HL-60/S4 (cell line): ENCODE measurements around the gene SH3PXD2A.

Source experiments
- in situ Hi-C: fragments of 300-500 bp; cut with MboI; formaldehyde crosslinking; loops from 2 replicates; pipeline ENCODE4 v1.14.3; 2022; ENCODE audit warnings: low sequenced_read_pairs

The SH3PXD2A gene

DNA sequence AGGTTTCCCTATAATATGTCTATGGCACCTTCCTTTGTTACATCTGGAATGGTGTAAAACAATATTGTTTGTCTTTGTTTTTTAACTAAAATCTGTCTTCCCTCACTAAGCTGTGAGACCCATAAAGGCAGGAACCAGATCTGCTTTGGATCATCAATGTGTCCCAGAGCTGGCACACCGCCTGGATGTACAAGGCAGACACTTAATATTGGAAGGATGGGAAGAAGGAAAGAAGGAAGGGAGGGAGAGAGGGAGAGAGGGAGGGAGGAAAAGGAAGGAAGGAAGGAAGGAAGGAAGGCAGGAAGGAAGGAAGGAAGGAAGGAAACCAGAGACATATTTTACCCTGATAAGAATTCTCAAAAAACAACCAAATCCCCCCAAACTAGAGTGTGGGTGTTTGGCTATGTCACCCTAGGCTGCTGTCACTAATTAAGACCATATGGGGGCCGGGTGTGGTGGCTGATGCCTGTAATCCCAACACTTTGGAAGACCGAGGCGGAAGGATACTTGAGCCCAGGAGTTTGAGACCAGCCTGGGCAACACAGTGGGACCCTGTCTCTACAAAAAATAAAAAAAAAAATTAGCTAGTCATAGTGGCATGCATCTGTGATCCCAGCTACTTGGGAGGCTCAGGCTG is 59.6 kb downstream of the SH3PXD2A start:
- in situ Hi-C loops, result no loop called here

DNA sequence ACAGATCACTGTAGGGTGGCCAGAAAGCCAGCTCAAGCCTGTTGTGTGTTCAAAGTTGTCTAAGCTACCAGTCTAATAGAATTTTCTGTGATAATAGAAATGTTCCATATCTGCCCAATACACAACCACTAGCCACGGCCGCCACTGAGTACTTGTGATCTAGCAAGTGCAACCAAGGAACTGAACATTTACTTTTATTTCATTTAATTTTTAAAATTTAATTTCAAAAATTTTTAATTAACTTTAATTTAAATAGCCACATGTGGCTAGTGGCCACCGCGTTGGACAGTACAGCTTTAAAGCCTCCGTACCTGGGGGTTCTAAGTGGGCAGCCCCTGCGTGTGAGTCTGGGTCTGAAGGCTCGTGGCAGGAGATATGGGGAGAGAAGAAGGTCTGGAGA is 60.4 kb downstream of the SH3PXD2A start:
- in situ Hi-C loops, result no loop called here

DNA sequence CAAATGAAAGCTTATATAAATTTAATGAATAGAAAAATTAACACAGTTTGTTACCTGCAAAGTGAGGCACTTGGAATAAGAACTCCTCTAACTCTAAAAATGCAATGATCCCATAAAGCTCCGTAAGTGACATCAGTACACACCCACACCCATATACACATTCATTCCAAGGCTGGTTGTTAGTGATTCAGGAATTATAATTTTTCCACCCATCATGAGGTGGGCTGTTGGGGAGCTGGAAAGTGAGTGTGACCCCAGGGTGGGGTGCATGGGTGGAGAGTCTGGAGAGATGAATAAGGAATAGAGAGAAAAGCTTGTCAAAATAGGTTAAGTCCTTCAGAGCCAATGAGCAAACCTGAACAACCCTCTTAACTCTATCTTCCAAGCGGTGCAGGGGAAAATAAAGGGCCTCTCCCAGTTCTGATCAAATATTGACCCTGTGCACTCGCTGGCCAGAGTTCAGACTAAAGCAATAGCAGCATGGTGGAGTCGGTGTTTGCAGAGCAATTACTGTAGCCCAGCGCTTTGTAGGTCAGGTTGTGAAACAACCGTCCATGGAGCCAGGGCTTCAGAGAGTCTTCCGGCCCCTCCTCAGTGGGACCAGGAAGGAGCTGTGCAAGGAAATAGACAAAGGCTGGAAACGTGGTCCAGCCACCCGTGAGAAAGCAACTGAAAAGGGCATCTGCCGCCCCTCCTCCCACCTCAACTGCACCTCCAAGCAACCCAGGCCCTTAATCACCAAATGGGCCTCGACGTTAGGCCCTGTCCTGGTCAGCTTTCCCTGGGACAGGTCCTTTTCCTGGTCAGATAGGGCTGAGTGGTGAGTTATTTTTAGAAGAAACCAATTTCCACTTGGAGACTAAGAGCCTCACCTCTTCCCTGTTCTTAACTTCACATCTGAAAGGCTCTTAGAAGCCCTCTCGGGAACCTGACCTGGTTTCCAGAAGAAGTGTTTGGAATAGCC is 61.2 kb downstream of the SH3PXD2A start:
- in situ Hi-C loops, result no loop called here

DNA sequence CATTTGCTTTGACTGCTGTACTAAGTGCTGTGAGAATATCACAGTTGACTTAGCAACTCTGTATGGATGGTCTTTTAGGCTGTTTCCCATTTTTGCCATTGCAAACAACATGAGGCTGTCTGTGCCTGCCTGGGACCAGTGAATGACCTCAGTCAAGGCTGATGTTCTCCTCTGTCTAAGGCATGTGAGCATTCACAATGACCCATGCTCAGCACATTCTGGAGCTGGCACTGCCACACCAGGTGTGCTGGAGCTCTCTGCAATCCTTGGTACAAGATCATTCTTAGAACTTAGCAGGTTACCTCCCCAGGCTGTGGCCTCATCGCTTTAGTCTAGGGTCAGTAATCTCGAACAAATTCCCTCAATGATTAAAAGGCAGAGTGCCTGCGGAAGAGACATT is 61.9 kb downstream of the SH3PXD2A start:
- in situ Hi-C loops, result no loop called here

DNA sequence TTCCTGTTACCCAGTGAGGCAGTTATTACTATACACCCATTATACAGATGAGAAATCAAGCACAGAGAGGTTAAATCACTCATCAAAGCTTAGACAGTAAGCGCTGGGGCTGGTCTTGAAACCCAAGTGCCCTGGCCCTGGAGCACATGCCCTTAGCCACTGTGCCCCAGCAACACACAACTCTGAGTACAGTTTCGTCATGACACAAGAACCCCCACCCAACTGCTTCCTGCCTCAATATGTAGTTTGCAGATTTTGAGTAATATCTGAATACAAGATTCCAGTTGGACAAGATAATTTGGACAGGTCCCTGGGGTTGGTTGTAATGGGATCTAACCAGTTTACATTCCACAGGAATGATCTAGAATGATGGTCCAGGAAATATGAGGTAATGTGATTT is 62.8 kb downstream of the SH3PXD2A start:
- in situ Hi-C loops, result no loop called here

DNA sequence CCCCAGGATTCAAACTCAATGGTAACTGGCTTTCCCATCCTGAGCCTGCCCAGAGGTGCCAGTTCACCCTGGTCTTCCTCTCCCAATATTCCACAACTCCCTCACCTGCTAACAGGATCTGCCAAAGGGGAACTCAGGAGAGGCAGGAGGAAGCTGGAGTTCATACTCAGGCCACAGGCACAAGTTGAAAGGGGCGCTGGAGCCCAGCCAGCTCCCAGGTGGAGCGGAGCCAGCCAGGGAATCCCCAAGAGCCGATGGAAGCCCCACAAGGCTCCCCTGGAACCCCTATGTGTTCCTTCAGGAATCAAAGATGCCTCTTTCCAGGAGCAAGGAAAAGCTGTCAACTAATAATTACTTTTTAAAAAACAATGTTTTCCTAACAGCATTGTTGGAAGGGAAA is 63.5 kb downstream of the SH3PXD2A start:
- in situ Hi-C loops, result no loop called here

DNA sequence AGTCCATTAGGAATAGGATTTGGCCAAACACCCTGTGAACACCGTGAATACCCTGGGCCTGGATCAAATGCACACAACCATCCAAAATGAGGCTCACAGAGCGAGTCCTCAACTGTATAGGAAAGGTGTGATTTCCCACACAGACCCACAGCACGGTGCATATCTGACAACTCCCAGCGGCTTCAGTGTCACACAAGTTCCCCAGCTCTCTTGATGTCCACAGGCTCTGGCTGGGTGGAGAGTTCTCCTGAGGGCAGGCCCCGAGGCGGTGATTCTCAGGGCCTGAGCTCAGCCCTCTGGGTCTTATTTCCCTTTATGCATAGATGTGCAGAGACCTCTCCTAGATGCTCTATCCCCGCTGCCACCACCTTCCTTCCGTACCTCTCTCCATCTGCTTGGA is 64.1 kb downstream of the SH3PXD2A start:
- in situ Hi-C loops, result no loop called here

DNA sequence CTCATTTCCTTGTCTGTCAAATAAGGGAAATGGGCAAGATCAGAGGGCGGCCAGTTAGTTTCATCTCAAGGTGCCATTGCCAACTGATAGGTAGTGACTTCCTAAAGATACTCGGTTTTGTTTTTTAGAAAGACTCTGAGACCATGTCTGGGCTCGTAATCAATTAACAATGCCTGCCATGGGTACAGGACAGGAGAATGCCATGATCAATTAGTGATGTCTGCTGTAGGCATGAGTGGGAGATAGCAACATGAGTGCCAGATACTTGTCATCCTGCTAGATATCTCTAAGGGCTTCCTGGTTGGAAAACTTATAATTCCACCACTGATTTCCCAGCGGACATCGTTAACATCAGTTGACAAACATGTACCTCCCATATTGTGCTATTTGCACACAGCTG is 64.8 kb downstream of the SH3PXD2A start:
- in situ Hi-C loops, result no loop called here

DNA sequence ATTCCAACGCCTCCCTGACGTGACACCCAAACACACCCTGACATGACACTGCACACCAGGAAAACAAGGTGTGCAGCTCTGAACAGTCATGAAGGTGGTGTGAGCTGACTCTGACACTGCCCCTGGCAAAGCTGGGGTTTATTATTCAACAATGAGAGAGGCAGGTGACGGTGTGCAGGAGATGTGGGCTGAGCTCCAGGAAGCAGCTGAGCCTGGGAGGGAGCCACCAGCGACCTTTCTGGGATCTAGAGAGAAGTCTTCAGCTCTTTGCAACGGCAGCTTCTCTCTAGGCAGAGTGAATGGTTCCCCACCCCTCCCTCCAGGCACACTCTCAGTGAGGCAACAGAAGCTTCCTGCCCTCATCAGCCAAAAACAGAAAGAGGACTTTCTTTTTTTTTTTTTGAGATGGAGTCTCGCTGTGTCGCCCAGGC is 65.6 kb downstream of the SH3PXD2A start:
- in situ Hi-C loops, result no loop called here

DNA sequence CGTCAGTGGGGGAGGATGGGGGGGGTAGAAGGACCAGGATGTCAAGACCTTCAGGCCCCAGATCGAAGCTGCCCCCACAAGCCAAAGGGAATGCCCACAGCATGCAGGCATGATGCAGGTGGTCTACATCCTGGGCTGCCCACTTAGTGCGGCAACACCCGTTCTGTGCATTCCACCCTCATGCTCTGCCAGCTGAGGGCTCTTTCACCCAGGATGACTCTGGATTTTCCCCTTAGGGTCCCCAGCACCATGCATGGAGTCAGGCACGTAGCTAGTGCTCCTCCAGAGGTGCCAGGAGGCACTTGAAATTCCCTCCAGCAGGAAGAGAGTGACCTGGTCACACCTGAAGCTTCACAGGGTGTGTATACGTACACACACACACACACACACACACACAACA is 66.2 kb downstream of the SH3PXD2A start:
- in situ Hi-C loops, result no loop called here

DNA sequence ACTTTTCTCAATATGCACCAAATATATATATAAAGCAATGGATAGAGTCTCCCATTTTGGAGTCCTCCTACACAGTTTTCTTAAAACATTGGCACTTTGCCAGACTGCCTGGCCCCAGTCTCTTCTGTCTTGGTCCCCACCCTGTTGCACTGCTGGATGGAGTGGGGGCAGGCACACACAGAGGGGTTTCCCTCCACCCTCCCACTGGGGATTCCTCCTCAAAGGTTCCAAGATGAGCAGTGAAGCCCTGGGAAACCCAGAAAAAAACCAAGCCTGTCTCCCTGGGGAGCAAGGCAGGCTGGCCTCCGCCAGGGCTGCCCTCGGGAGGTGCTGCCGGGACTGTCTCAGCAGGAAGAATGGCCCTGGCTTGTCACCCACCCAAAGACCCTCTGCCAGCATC is 68.0 kb downstream of the SH3PXD2A start:
- in situ Hi-C loops, result no loop called here

DNA sequence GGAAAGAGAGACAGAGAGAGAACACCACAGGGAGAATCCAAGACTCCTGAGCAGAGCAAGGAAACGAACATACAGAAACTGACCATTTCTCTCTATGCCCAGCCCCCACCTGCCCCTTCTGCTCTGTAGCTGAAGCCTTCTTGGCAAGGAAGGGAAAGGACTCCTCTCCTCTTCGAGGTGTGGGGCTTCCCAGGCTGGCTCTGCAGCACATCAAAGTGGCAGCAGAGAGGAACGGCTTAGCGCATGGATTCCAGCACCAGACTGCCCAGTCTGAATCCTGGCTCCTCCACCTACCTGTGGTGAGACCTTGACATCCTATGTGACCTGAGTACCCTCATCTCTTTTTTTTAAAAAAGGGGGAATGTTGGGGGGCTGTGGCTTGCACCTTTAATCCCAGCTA is 69.4 kb downstream of the SH3PXD2A start:
- in situ Hi-C loops, result no loop called here

DNA sequence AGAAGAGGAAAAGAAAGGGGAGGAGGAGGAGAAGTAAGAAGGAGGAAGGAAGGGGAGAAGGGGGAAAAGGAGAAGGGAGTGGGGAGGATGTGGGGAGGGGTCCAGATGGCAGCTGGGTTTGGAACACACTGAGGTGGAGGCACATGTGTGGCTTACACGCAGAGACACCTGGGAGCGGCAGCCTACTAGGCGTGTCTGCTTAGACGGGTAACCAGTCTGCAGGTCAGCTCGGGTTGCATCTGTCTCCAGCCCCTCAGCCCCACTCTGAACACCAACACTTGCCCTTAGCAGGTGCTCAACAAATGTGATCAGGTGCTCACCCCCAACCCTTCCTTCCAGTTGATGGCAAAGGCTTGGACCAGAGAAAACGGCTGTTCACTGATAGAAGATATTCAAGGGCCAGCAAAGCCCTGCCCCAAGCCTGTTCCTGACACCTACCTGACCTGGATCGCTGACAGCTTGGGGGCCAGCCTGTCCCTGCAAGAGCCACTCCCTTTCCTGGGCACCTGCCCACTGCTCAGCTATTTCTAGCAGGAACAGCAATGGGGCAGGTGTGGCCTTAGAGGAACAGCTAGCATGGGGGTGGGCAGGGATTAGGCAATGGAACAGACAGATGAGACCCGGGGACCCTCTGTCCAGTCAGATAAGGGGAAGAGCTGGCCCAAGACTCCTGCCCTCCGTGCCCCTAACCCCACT is 70.5 kb downstream of the SH3PXD2A start:
- in situ Hi-C loops, result no loop called here

DNA sequence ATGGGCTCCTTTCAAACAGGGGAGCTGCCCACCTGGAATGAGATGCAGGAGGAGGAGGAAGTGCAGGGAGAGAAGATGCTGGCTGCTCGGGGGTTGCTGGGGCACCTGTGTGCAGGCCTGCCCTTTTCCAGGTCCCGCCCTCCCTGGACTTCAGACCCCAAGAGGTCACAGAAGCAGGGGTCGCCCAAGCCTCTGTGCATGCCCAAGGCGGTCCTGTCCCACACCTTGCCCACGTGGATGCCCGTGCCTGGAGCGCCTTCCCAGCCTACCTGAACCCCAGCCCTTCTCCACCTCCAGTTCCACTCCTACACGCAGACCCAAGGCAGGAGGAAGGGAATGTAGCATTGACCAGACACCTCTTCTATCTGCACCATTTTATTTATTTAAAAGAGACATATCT is 71.3 kb downstream of the SH3PXD2A start:
- in situ Hi-C loops, result no loop called here

DNA sequence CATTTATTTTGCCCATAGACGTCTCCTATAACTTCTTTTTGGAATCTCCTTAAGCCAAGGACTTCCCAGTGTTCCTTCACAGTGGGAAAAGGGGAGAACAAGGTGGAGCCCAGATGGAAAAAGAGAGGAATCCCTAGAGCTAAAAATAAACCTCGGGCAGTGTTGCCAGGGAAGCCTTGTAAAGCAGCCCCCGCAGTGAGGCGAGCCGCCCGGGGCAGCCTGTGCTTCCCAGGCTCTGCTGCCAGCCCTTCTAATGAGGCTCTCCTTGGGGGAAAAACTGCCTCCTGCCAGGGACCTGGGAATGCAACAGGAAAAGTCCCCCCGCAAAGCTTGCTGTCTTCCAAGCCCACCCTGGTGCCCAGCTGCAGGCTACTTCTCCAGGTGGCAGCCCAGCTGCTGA is 71.7 kb downstream of the SH3PXD2A start:
- in situ Hi-C loops, result no loop called here

DNA sequence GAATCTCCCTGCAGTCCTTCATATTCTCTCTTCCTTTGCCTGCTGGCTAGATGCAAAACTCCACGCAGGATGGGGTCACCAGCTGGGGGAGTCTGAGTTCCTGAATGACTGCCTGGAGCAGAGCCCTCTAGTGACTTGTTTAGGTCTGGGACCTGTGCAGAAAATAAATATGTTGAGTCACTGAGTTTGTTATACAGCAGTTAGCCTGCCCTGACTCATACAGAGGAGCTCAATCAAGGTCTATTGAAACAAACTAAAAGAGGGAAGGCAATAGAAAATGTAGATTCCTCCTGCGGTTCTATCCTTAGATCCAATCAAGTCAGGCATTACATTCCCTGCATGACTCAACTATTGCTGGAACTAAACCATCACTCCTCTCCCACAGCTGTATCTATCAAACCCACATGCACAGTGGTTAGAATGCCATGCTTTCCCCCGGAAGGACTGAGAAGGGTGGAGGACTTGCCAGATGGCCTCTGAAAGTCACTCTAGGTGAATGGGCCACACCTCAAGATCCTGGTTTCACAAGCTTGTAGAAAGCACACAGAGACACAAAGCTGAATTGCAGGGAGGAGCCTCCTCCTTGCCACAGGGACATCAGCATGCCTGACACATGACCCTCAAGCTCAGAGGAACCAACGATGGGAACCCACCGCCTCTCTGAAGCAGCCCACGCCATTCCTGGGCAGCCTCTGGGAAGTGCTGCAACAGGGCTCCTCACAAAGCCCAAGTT is 73.9 kb downstream of the SH3PXD2A start:
- in situ Hi-C loops, result no loop called here

DNA sequence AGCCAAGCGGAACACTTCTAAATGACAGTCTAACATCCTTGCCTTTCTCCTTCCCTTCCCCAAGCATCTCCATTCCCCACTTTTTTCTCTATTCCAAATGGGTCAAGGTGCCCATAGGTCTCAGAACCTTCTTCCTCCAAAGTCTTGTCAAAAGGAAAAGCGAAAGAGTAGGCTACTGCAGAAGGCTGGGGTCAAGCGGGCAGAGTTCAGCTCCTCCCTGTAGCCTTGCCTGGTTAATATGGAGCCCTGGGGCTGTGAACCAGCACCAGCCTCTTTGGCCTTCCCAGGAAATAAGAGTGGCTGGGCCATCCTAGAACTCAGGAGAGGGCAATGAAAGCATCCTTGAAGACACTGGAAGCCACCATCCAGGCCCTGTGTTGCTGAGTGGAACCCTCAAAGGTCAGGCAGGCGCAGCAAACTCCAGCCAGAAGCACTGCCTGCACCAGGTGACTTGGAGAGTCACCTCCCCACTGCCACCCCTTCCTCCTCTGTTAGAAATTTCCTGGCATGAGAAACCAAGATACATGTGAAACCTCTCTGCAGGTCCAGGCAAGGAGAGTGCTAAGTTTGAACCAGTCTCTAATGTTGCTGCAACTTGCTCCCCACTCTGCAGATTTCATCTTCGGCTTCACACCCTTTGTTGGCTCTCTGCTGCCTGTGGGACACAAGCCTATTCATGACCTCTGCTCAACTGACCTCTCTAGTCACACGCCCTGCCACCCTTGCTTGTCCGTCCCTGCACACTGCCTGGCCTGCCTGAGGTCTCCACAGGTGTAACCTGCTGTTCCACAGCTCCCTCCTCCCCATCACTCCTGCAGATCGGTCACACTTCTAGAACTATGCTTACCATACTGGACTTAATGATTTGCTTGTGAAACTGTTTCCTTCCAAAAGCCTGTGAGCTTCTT is 74.9 kb downstream of the SH3PXD2A start:
- in situ Hi-C loops, result no loop called here

DNA sequence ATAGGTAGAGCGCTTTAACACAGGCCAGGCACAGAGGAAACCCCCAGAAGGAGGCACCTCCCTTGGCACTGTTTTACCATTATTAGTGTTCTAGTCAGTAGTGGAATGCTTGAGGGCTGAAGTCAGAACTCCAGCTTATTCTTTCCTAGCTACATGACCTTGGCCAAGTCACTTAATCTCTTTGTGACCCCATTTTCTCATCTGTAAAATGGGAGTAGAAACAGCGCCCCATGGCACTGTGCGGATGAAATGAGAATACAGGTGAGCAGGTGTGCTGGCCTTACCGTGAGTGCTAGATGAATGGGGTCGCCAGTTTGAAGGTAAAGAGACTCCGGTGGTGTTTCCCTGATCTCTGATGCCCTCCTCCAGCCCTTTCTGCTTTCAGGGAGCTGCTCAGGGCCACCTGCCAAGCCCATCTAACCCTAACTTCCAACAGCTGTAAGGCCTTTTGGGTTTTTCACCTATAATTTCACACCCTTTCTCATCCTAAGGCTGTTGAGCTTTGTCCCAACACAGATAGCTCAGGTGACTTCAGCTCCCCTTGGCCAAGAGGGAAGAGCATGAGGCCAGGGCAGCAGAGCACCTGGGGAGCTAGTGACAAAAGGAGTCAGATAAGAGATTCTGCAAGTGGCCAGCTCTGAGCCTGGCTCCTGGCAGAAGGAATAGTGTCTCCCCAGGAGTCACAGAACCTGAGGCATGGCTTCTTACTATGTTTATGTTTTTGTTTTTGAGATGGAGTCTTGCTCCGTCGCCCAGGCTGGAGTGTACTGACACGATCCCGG is 76.8 kb downstream of the SH3PXD2A start:
- in situ Hi-C loops, result no loop called here

DNA sequence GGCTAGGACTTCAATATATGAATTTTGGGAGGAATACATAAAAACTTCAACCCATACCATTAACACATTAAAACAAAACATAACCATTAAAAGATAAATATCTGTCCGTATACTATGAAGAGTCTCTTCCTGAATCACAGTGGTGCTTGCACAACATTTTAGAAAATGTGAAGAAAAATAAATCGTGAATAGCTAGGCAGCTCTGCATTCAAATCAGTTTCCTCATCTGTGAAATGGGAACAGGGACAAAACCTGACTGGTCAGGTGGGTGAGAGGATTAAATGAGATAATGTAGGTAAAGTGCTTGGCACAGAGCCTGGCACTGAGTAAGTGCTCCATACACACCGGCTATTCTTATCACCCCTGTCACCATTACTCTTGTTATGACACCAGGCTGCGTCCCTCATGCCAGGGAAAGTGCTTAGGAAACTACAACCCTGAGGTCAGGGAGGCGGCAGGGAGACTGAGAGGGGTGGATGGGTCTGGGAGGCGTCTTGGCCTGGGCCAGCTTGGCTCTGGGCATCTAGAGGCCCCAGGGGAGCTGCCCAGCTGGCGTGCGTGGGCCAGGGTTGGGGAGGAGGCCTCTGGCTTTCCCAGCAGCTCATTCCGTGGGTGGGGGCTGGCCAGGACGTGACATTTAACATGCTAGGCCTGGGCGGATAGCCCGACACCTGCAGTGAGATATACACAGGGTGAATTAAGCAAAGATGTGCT is 78.3 kb downstream of the SH3PXD2A start:
- in situ Hi-C loops, result no loop called here
